Esophagus muscularis mucosa (tissue), 4 donors: ENCODE results near the gene DIPK2B. TPM values are rescaled to one million over a fixed set of nuclear protein-coding genes. Genes with fewer than 3 reads are reported as not detected.

ENCODE experiments used
- DNase-seq: peaks from one replicate; pipeline ENCODE4 v3.0.0-alpha.2; 2017; ENCODE audit errors: extremely low spot score
- H3K27ac ChIP-seq, 4 donors: fragments of 200-600 bp; sonication (generic); replicated peaks in 1 of 4; 1 replicate in 3 of 4; 2 replicates in 1 of 4; pipeline ENCODE4 v1.5.1; 2016 to 2019; ENCODE audit warnings: mild to moderate bottlenecking in 1 of 4
- H3K27me3 ChIP-seq, 4 donors: fragments of 200-600 bp; sonication (generic); one replicate each; pipeline versions ENCODE4 v1.5.1 to v1.6.0; 2016 to 2019
- H3K36me3 ChIP-seq, 4 donors: fragments of 200-600 bp; sonication (generic); one replicate each; pipeline ENCODE4 v1.5.1; 2016 to 2019
- H3K4me1 ChIP-seq, 4 donors: fragments of 200-600 bp; sonication (generic); one replicate each; pipeline ENCODE4 v1.5.1; 2016 to 2019
- H3K4me3 ChIP-seq, 4 donors: fragments of 200-600 bp; sonication (generic); 1 replicate in 2 of 4; 2 replicates in 2 of 4; pipeline ENCODE4 v1.5.1; 2016 to 2019; ENCODE audit warnings: mild to moderate bottlenecking in 4 of 4, moderate library complexity in 1 of 4
- H3K9me3 ChIP-seq, 4 donors: fragments of 200-600 bp; sonication (generic); 1 replicate in 3 of 4; 2 replicates in 1 of 4; pipeline ENCODE4 v1.5.1; 2016 to 2019
- EP300 ChIP-seq: sonication (generic); formaldehyde crosslinking; IDR thresholded peaks from one replicate; pipeline ENCODE4 v1.6.1; 2017; ENCODE audit warnings: antibody characterized with exemption
- POLR2A ChIP-seq: fragments of 450-650 bp; IDR thresholded peaks from one replicate; pipeline ENCODE4 v1.6.1; 2017; ENCODE audit warnings: antibody characterized with exemption, moderate library complexity, mild to moderate bottlenecking, low read depth
- POLR2AphosphoS5 ChIP-seq, 2 donors: sonication (generic); formaldehyde crosslinking; IDR thresholded peaks; one replicate each; pipeline ENCODE4 v1.6.1; 2017; ENCODE audit warnings: antibody characterized with exemption in 2 of 2
- WGBS: methylation state at CpG from one replicate; pipeline ENCODE4 v1.1.5; 2018; 5-methylcytosine and 5-hydroxymethylcytosine counted together
- intact Hi-C: fragments of 100-400 bp; cut with DNase I; formaldehyde crosslinking; loops from one replicate; pipeline ENCODE4 v1.15.1; 2023
- total RNA-seq, 4 donors: library from RNA; depleted of rRNA; stranded (reverse); fragments of >200 nt; gene quantifications; one replicate each; pipeline versions ENCODE4 v1.1.0 to v1.2.1, GENCODE V29; 2016
- TF ChIP-seq, protein P1 (sequence below), 3 experiments: fragments of 200-600 bp in 2 of 3; fragments of 450-650 bp in 1 of 3; sonication (generic) in 2 of 3; IDR thresholded peaks; one replicate each; pipeline ENCODE4 v1.5.1; 2017 to 2019; ENCODE audit warnings: antibody characterized with exemption in 3 of 3, mild to moderate bottlenecking in 2 of 3, moderate library complexity in 1 of 3

The DIPK2B gene
- total RNA-seq, 4 donors from 2014 or later: 12.5 to 31.8 (median 21.6) TPM

DNA sequence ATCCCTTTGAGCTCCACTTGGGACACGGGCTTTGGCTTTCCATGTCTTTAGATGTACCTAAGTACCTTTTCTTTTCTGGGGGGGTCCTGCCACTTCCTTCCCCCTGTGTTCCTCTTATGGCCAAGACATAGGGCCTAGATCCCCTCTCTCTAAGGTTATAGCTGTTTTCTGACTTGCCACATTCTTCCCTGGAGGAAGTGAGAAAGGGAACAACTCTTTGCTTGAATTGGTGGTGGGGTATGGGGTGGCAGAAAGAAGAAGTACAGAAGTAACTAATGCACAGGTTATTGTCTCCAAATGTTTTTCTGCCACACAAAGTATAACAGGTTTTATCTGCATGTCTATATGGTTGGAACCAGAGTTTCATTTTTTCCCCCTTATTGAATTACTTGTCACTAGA is 29.7 kb upstream of the DIPK2B start:
- H3K27ac ChIP-seq: no peak overlapping the region
- intact Hi-C loops: no loop called here
- no peak overlapping the region for H3K4me3 ChIP-seq
- H3K36me3 ChIP-seq: no peaks in the 10 kb centered on the region
- DNase-seq: no peak
- H3K9me3 ChIP-seq: no peaks in the 10 kb centered on the region
- no peaks in the 10 kb centered on the region for H3K4me1 ChIP-seq
- peaks cover 0 to 12% (median 0%) of the 10 kb centered on the region in 4 donors for H3K27me3 ChIP-seq
- WGBS: 83% methylated on average over 1 of the region's 1 CpG
- TF ChIP-seq EP300 (no peak), POLR2AphosphoS5 (IDR thresholded peaks at IDR 0.05) (no peak), POLR2A (no peak)
- TF ChIP-seq, protein P1, sequence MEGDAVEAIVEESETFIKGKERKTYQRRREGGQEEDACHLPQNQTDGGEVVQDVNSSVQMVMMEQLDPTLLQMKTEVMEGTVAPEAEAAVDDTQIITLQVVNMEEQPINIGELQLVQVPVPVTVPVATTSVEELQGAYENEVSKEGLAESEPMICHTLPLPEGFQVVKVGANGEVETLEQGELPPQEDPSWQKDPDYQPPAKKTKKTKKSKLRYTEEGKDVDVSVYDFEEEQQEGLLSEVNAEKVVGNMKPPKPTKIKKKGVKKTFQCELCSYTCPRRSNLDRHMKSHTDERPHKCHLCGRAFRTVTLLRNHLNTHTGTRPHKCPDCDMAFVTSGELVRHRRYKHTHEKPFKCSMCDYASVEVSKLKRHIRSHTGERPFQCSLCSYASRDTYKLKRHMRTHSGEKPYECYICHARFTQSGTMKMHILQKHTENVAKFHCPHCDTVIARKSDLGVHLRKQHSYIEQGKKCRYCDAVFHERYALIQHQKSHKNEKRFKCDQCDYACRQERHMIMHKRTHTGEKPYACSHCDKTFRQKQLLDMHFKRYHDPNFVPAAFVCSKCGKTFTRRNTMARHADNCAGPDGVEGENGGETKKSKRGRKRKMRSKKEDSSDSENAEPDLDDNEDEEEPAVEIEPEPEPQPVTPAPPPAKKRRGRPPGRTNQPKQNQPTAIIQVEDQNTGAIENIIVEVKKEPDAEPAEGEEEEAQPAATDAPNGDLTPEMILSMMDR (IDR thresholded peaks at IDR 0.05): no peak

DNA sequence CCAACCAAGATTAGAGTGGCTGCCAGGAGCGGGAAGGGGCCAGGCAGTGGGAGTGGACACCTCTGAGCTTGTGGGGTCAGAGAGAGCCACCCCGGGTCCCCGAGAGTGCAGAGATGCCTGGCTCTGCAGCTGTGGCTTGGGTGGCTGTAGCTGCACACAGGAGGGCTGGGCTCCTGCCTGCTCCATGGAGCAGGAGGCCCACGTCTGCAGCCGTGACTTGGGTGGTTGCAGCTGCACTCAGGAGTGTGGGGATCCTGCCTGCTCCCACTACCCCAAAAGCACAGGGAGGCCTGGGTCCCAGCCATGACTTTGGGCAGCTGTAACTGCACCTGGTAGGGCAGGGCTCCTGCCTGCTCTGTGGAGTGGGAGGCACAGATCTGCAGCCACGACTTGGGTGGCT is 28.7 kb upstream of the DIPK2B start:
- no CpG with 5 or more reads among the region's 6 CpGs for WGBS
- DNase-seq: no peak
- H3K27ac ChIP-seq: no peak overlapping the region
- no peaks in the 10 kb centered on the region for H3K9me3 ChIP-seq
- peaks cover 0 to 12% (median 0%) of the 10 kb centered on the region in 4 donors for H3K27me3 ChIP-seq
- TF ChIP-seq POLR2A (no peak), EP300 (no peak), POLR2AphosphoS5 (IDR thresholded peaks at IDR 0.05) (no peak)
- TF ChIP-seq, protein P1 (IDR thresholded peaks at IDR 0.05): no peak
- no peaks in the 10 kb centered on the region for H3K36me3 ChIP-seq
- intact Hi-C loops: no loop called here
- H3K4me3 ChIP-seq: no peak overlapping the region
- no peaks in the 10 kb centered on the region for H3K4me1 ChIP-seq

DNA sequence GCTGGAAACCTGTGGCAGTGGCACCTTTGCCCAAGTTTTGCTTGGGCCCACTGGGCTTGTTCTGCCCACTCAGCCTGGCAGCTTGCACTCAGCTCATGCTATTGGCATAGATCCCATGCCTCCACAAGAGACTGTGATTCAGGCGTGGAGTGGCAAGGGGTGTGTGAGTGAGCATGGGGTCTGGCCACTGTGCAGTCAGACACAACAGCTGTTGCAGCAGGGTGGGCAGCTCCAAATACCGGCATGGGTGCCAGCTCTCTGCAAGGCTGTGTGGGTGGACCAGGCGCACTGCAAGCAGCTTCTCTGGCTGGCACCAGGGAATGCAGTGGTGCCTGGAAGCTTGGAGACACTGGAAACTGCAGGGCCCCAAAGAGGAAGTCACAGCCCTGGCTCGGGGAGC is 27.4 kb upstream of the DIPK2B start:
- TF ChIP-seq POLR2AphosphoS5 (IDR thresholded peaks at IDR 0.05) (no peak), EP300 (no peak)
- intact Hi-C loops: no loop called here
- Histone ChIP-seq H3K36me3 (no peaks in the 10 kb centered on the region), H3K9me3 (no peaks in the 10 kb centered on the region), H3K27ac (no peak overlapping the region), H3K4me1 (no peaks in the 10 kb centered on the region), H3K4me3 (no peak overlapping the region), H3K27me3 (peaks cover 0 to 12% (median 0%) of the 10 kb centered on the region in 4 donors)
- 63% methylated on average over 1 of the region's 4 CpGs for WGBS
- no peak for DNase-seq

DNA sequence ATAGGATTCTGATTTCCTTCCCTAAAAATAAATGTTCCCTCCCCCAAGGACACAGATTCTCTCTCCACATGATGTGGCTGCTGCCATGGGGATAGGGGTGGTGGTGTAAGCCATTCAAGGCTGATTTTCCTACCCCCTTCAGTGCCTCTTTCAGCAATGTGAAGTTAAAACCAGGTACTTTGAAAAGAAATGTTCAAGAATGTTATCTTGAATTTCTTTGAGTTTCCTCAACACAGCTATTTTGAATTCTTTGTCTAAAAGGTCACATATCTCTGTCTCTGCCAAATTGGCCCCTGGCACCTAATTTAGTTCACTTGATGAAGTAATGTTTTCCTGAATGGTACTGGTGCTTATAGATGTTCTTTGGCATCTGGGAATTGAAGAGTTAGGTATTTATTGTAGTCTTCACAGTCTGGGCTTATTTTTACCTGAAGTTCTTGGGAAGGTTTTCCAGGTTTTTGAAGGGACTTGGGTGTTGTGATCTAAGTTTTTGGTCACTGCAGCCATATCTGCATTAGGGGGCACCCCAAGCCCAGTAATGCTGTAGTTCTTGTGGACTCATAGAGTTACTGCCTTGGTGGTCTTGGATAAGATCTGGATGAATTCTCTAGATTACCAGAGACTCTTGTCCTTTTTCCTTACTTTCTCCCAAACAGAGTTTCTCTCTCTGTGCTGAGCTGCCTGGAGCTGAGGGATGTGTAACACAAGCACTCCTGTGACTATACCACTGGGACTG is 7.6 kb upstream of the DIPK2B start:
- H3K4me1 ChIP-seq: no peaks in the 10 kb centered on the region
- H3K27me3 ChIP-seq: no peaks in the 10 kb centered on the region
- no peak for DNase-seq
- no peak for TF ChIP-seq POLR2A
- TF ChIP-seq, protein P1 (IDR thresholded peaks at IDR 0.05): no peak
- no peak for TF ChIP-seq POLR2AphosphoS5 (IDR thresholded peaks at IDR 0.05)
- no peak for TF ChIP-seq EP300
- peaks cover 0 to 11% (median 0%) of the 10 kb centered on the region in 4 donors for H3K9me3 ChIP-seq
- intact Hi-C loops: no loop called here
- no peak overlapping the region for H3K4me3 ChIP-seq
- H3K36me3 ChIP-seq: no peaks in the 10 kb centered on the region
- no peak overlapping the region for H3K27ac ChIP-seq

DNA sequence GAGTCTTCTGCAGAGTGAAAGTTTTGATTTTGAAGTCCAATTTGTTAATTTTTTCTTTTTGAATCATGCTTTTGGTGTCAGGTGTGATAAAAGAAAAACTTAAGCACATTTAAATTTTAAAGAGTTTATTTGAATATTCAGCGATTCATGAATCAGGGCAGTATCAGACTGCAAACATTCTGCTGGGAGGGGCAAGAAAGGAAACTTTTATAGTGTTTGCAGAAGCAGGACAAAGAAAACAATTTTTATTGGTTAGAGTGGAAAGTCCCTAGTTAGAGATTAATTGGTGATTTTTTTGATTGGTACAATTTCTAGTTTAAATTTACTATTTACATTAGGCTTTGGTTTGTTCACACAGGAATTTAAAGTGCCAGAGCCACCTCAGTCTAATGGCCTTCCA is 1.5 kb upstream of the DIPK2B start:
- Histone ChIP-seq H3K4me3 (no peak overlapping the region), H3K27ac (peak overlapping the region in 1 of 4 donors; percentile 10), H3K9me3 (peaks cover 0 to 11% (median 0%) of the 10 kb centered on the region in 4 donors), H3K4me1 (peaks cover 0 to 4% (median 0%) of the 10 kb centered on the region in 4 donors), H3K36me3 (no peaks in the 10 kb centered on the region), H3K27me3 (peaks cover 0 to 4% (median 0%) of the 10 kb centered on the region in 4 donors)
- intact Hi-C loops: no loop called here
- no peak for TF ChIP-seq POLR2AphosphoS5 (IDR thresholded peaks at IDR 0.05)
- TF ChIP-seq, protein P1 (IDR thresholded peaks at IDR 0.05): no peak
- no peak for TF ChIP-seq POLR2A
- TF ChIP-seq EP300: no peak
- WGBS: 83% methylated on average over 1 of the region's 1 CpG
- DNase-seq: no peak
